Activated naive CD4-positive, alpha-beta T cell treated with anti-CD3 and anti-CD28 coated beads for 36 hours (primary cell): ENCODE results near the gene RIT1. TPM values are rescaled to one million over a fixed set of nuclear protein-coding genes. Genes with fewer than 3 reads are reported as not detected.

Experiments
- CTCF ChIA-PET: fragments of 350-600 bp; sonication (Branson Sonifier 250); formaldehyde crosslinking; loops from one replicate; lab custom pipeline; 2021; ENCODE audit warnings: antibody characterized with exemption; lab: Charles Lee
- DNase-seq: peaks from one replicate; pipeline ENCODE4 v3.0.0-alpha.2; 2020
- H3K27ac Mint-ChIP-seq: one replicate; pipeline ENCODE4 v1.8.0; 2021; ENCODE audit warnings: mild to moderate bottlenecking, mixed read lengths
- H3K27me3 Mint-ChIP-seq: one replicate; pipeline ENCODE4 v1.8.0; 2021; ENCODE audit warnings: low read depth, mixed read lengths
- H3K36me3 Mint-ChIP-seq: one replicate; pipeline ENCODE4 v1.8.0; 2021; ENCODE audit warnings: low read depth, mixed read lengths
- H3K4me1 Mint-ChIP-seq: one replicate; pipeline ENCODE4 v1.8.0; 2021; ENCODE audit warnings: low read depth, mixed read lengths
- H3K4me3 Mint-ChIP-seq: one replicate; pipeline ENCODE4 v1.8.0; 2021; ENCODE audit warnings: mild to moderate bottlenecking, moderate library complexity, mixed read lengths
- H3K9me3 Mint-ChIP-seq: one replicate; pipeline ENCODE4 v1.8.0; 2021; ENCODE audit warnings: mixed read lengths
- intact Hi-C: fragments of 100-400 bp; cut with micrococcal nuclease; formaldehyde crosslinking; loops from one replicate; pipeline ENCODE4 v1.15.1; 2023
- total RNA-seq, 2 experiments: library from RNA; stranded (reverse); gene quantifications; one replicate each; pipeline ENCODE4 v1.2.3, GENCODE V29; 2021

RIT1 gene, protein sequence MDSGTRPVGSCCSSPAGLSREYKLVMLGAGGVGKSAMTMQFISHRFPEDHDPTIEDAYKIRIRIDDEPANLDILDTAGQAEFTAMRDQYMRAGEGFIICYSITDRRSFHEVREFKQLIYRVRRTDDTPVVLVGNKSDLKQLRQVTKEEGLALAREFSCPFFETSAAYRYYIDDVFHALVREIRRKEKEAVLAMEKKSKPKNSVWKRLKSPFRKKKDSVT
- 10 to 100 TPM; 17.1 to 21.3 TPM for total RNA-seq

DNA sequence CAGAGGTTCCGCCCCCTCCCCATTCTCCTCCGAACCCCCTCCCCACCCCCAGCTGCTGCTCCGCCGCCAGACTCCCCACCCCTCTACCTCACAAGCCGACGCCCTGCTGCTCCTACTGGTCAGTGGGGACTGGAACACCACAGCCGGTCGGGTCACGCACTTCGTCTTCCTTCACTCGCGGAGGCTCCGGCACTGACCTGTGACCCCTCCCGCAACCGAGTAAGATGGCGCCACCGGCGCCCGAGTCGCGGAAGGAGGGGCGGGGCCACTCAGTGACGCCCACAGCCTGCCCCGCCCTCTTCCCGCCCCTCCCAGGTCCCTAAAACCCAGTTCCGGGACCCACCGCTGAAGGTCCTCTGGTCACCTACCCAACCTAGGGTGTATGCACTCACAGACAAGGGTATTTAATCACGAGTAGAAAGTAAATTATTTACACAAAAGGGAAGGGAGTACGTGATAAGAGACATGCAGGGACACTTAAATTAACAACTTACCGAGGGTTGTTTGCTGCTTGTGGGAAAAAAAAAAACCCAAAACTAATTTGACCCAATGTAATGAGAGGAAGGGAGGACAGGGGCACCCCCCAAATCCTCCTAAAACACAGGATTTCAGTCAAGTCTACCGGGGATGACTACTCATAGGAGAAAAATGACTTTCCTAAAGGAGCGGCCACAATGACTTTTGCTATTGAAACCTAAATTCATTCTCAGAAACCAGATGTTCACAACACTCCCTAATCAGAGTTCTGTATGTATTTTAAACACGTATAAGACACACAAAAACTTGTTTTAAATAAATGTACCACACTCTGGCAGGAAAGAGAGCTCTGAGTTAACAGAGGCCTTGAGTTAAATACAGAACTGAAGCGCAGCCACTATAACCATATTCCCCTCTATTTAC is at the start of gene RIT1:
TSS of gene RIT1 (minus strand) at position 194 of the 900 bp plus-strand sequence. CDS start 588 bp downstream, outside the sequence.
- H3K27me3 Mint-ChIP-seq = no peaks in the 10 kb centered on the region
- peak within 1 kb of the TSS; percentile 97 for H3K27ac Mint-ChIP-seq
- peak within 1 kb of the TSS; percentile 99 for H3K4me3 Mint-ChIP-seq
- CTCF ChIA-PET = interaction anchor here (0.6 kb wide), 2 partner anchors 81 to 199 kb away, joined by 3 to 4 read pairs; no protein-coding TSS in a partner anchor
- peaks cover 44% of the 10 kb centered on the region for H3K36me3 Mint-ChIP-seq
- H3K9me3 Mint-ChIP-seq = no peaks in the 10 kb centered on the region
- DNase-seq = peak; percentile 89
- intact Hi-C loops = loop anchor here (1.0 to 10.0 kb wide), 5 partner anchors 23 to 427 kb away; partner anchors contain the start of genes CCT3, GON4L, KHDC4 and TSACC
- H3K4me1 Mint-ChIP-seq = peaks cover 21% of the 10 kb centered on the region

DNA sequence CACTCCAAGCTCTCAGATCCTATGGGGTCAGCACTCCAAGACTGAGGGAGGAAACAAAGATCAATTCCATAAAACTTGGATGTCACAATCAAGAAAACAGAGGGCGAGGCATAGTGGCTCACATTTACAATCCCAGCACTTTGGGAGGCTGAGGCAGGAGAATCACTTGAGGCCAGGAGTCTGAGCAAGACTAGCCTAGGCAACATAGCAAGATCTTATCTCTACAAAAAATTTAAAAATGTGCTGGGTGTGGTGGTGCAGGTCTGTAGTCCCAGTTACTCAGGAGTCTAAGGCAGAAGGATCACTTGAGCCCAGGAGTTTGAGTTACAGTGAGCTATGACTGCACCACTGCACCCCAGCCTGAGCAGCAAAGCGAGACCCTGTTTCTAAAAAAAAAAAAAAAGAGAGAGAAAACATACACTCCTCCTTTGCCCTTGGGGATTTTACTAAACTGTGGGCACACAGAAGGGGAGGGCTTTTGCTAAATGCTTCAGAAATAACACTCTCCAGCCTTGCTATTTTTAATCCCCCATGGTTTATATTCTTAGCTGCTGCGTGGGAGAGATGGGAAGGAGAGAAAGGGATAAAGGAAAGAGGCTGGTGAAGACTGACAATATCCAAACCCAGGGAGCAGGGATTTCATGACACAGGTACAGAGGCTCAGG is 49.1 kb upstream of the RIT1 start:
- CTCF ChIA-PET = interaction anchor here (0.6 to 1.5 kb wide), 2 partner anchors 12 to 30 kb away, joined by 3 read pairs; no protein-coding TSS in a partner anchor
- Mint-ChIP-seq H3K36me3 (peaks cover 47% of the 10 kb centered on the region), H3K4me3 (no peak overlapping the region), H3K27me3 (no peaks in the 10 kb centered on the region), H3K9me3 (no peaks in the 10 kb centered on the region), H3K27ac (peak overlapping the region; percentile 68), H3K4me1 (peaks cover 4% of the 10 kb centered on the region)
- intact Hi-C loops = no loop called here
- no peak for DNase-seq

DNA sequence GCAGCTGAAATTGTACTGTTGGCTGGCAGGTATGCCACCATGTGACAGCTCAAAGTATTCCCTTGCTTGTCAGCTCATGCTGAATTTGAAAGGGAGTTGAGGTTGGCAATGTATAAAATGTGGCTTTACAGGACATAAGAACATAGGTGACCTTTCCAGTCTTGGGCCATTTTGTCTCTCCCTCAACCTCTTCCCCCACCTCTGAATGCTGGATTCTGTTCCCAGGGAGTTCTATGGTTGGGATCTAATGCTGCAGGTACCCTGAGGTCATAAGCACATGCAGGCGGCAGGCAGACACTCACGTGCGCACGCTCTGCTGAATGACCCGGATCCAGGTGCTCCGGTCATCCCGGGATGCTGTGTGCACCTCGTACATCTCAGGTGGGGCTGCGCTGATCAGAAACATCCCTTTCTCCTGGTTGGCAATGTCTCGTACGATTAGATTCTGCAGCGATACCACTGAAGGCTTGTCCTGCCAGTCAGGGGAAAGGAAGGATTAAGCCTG is 46.3 kb upstream of the RIT1 start:
- Mint-ChIP-seq H3K9me3 (no peaks in the 10 kb centered on the region), H3K27ac (peak overlapping the region; percentile 47), H3K27me3 (no peaks in the 10 kb centered on the region), H3K36me3 (peaks cover 49% of the 10 kb centered on the region), H3K4me3 (no peak overlapping the region), H3K4me1 (peaks cover under 1% of the 10 kb centered on the region)
- DNase-seq = no peak
- CTCF ChIA-PET = interaction anchor here (0.6 to 1.7 kb wide), 5 partner anchors 9 to 35 kb away, joined by 3 to 8 read pairs (median 3); no protein-coding TSS in a partner anchor
- intact Hi-C loops = no loop called here

DNA sequence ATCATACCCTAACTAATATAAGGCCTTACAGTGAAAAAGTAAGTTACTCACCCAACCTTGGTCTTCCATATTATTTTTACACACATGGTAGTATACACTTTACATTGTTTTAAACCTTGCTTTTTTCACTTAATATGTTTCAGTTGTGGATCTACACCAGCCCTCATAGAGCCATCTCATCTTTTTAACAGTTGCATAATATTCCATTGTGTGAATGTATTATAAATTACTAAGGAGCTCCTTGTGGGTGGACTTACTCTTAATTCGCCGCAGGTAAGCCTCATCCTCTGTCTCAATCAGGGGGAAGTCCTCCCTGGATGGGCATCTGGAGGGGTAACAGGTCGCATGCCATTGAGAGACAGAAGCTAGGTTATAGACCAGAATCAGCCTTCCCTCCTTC is 43.5 kb upstream of the RIT1 start:
- H3K4me1 Mint-ChIP-seq = no peaks in the 10 kb centered on the region
- intact Hi-C loops = no loop called here
- peaks cover 48% of the 10 kb centered on the region for H3K36me3 Mint-ChIP-seq
- no peak for DNase-seq
- H3K27ac Mint-ChIP-seq = peak overlapping the region; percentile 50
- H3K4me3 Mint-ChIP-seq = no peak overlapping the region
- CTCF ChIA-PET = interaction anchor here (0.5 to 2.1 kb wide), 6 partner anchors 16 to 258 kb away, joined by 3 to 7 read pairs (median 5); partner anchors contain the start of genes ARHGEF2 and PMF1
- no peaks in the 10 kb centered on the region for H3K27me3 Mint-ChIP-seq
- H3K9me3 Mint-ChIP-seq = no peaks in the 10 kb centered on the region

DNA sequence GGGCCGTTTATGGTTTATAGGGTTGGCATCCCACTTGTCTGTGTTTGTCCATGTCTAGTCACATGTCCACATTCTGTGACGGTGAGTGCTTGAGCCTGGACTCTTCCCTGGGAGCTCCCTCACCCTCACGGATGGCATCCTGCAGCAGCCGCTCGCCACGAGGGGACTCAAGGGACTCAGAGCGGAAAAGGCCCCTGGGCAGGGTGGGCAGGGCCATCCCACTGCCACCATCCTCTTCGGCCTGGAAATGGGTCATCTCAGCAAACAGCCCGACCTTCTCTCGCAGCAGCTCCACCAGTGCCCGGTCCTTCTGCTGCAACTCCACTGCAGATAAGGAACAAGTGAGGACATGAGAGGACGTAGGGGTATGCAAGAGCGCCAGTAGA is 41.3 kb upstream of the RIT1 start:
- Mint-ChIP-seq H3K9me3 (no peaks in the 10 kb centered on the region), H3K27ac (peak overlapping the region; percentile 61), H3K27me3 (no peaks in the 10 kb centered on the region), H3K4me1 (peaks cover 5% of the 10 kb centered on the region), H3K36me3 (peaks cover 52% of the 10 kb centered on the region), H3K4me3 (no peak overlapping the region)
- no peak for DNase-seq
- intact Hi-C loops = no loop called here
- CTCF ChIA-PET = interaction anchor here (0.7 to 2.1 kb wide), 3 partner anchors 14 to 25 kb away, joined by 3 to 7 read pairs (median 3); no protein-coding TSS in a partner anchor

DNA sequence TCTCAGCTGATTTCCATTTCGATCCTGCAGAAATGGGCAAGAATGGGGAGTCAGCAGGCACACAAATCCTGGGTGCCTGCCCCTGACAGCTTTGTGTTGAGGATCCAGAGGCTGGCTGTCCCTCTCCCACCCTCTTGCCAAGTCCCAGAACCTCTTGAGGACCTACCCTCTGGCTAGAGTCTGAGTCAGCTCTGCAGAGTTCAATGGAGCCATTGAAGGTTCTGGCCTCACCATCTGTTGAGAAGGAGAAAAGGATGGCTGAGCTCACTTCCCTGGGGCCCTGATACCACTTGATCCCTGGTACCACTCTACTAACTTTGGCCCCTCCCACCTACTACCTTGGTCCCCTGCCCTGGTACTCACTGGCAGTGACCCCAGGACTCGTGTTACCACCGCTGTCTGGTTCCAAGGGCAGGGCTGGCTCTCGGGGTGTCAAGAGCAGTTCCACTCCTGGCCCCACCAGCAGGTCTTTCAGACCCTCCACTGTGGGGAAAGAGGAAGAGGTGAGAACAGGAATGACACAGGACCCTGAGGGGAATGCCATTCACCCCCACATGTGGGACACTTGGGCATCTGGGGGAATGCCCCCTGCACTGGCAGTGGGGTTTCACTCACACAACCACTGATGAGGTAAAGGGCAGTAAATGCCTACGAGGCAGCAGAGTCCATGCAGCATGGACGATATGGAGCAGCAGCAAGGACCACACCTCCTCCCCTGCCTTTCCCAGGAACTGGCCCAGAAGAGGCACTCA is 40.8 kb upstream of the RIT1 start:
- Mint-ChIP-seq H3K9me3 (no peaks in the 10 kb centered on the region), H3K4me3 (no peak overlapping the region), H3K36me3 (peaks cover 49% of the 10 kb centered on the region), H3K4me1 (peaks cover 10% of the 10 kb centered on the region), H3K27ac (peak overlapping the region; percentile 61), H3K27me3 (no peaks in the 10 kb centered on the region)
- DNase-seq = no peak
- intact Hi-C loops = no loop called here
- CTCF ChIA-PET = interaction anchor here (0.5 to 1.4 kb wide), 2 partner anchors 13 to 25 kb away, joined by 3 read pairs; no protein-coding TSS in a partner anchor

DNA sequence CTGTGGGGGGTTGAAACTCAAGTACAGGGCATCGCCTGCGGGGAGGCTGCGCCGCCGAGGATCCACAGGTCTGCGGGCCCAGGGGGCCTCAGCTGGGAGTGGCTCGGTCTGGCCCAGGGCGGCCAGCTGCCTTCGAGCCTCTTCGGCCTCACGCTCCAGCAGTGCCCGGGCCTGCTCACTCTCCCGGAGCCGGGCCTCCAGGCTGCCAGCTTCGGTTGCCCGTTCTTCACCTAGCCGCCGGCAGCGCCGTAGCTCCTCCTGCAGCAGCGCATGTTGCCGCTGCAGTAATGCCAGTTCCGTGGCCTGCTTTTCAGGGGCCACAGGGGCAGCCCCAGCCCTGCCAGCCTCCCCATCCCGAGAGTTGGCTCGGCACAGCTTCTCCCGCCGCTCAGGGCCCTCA is 39.7 kb upstream of the RIT1 start:
- H3K36me3 Mint-ChIP-seq = peaks cover 58% of the 10 kb centered on the region
- no peak overlapping the region for H3K4me3 Mint-ChIP-seq
- CTCF ChIA-PET = interaction anchor here (0.6 kb wide), 1 partner anchor 386 kb away, joined by 5 read pairs; no protein-coding TSS in a partner anchor
- no peaks in the 10 kb centered on the region for H3K27me3 Mint-ChIP-seq
- peaks cover 21% of the 10 kb centered on the region for H3K4me1 Mint-ChIP-seq
- intact Hi-C loops = no loop called here
- DNase-seq = no peak
- H3K27ac Mint-ChIP-seq = no peak overlapping the region
- no peaks in the 10 kb centered on the region for H3K9me3 Mint-ChIP-seq

DNA sequence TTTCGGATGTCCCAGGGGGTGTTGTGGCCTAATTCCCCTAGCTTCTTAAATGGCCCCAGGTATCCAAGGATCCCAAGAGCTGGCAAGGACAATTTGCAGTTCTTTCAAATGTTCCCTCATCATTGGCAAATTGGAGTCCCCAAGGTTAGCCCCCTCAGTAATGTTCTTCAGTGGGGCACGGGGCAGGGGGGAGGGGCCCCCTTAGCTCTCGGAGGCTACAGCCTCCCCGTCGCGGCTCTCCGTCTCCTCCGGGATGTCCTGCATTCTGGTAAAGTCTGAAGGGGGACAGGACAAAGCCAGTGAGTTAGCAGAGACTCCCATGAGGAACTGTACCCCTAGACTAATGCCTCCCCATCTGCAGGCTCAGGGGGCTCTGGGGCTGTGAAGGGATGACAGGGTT is 36.6 kb upstream of the RIT1 start:
- Mint-ChIP-seq H3K9me3 (no peaks in the 10 kb centered on the region), H3K27me3 (no peaks in the 10 kb centered on the region), H3K4me1 (peaks cover 48% of the 10 kb centered on the region), H3K27ac (peak overlapping the region; percentile 99), H3K4me3 (no peak overlapping the region), H3K36me3 (peaks cover 50% of the 10 kb centered on the region)
- DNase-seq = no peak
- CTCF ChIA-PET = interaction anchor here (0.8 to 1.3 kb wide), 2 partner anchors 23 to 29 kb away, joined by 3 to 6 read pairs; no protein-coding TSS in a partner anchor
- intact Hi-C loops = loop anchor here (10.0 kb wide), 1 partner anchor 277 kb away; no protein-coding TSS in a partner anchor

DNA sequence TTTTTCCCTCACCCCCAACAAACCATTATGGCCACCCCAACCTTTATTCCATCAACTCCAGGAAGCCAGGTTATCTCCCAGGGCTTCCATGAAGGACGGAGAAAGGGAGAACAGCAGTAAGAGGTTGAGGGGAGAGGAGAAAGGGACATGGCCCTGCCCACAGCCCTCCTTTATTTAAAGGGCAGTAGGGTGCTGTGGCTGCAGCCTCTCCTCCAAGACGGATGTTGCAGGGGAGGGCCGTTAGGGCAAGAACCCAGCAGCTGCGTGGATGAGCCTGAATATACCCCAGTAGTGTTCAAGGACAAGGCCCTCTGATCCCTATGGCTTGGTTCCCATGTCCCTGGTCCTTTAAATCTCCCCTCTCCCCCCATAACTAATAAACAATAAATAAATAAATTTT is 36.1 kb upstream of the RIT1 start:
- no peaks in the 10 kb centered on the region for H3K9me3 Mint-ChIP-seq
- H3K27me3 Mint-ChIP-seq = no peaks in the 10 kb centered on the region
- H3K4me1 Mint-ChIP-seq = peaks cover 51% of the 10 kb centered on the region
- intact Hi-C loops = loop anchor here (10.0 kb wide), 1 partner anchor 278 kb away; no protein-coding TSS in a partner anchor
- no peak for DNase-seq
- peak overlapping the region; percentile 99 for H3K27ac Mint-ChIP-seq
- peaks cover 46% of the 10 kb centered on the region for H3K36me3 Mint-ChIP-seq
- CTCF ChIA-PET = interaction anchor here (1.3 kb wide), 1 partner anchor 30 kb away, joined by 6 read pairs; no protein-coding TSS in a partner anchor
- H3K4me3 Mint-ChIP-seq = no peak overlapping the region

DNA sequence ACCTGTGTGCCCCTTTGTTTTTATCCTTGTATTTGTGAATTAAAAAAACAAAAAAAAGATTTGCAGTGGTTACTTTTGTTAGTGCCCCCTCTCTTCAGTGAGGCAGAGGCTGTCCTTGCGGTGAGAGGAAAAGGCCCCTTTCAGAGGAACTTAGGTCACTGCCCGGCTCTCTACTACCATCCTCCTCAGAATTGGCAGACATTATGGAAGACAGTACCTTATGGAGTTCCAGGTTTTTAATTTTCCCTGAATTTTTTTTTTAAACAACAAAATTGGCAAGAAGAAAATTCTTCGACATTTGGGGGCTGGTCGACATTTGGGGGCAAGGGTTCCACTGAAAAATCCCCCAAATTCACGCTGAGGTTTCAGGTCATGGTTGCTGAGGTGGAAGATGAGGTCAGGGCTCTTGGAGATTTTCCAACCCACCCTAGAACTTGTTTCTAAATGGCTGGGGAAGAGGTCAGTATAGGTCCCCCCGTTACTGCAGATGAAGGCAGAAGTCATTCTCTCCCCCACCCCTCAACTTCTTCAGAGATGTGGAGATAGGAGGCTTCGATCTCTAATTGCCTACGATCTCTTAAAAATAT is 35.6 kb upstream of the RIT1 start:
- intact Hi-C loops = loop anchor here (1.0 to 10.0 kb wide), 4 partner anchors 8 to 278 kb away; partner anchors contain the start of gene KHDC4
- DNase-seq = no peak
- CTCF ChIA-PET = interaction anchor here (1.0 to 2.2 kb wide), 4 partner anchors 9 to 42 kb away, joined by 3 to 7 read pairs (median 4); partner anchors contain the start of gene ARHGEF2
- peaks cover 41% of the 10 kb centered on the region for H3K36me3 Mint-ChIP-seq
- peaks cover 56% of the 10 kb centered on the region for H3K4me1 Mint-ChIP-seq
- no peaks in the 10 kb centered on the region for H3K27me3 Mint-ChIP-seq
- H3K27ac Mint-ChIP-seq = peak overlapping the region; percentile 99
- H3K4me3 Mint-ChIP-seq = no peak overlapping the region
- H3K9me3 Mint-ChIP-seq = no peaks in the 10 kb centered on the region
